Ovary (tissue), 3 donors: Measurements from ENCODE around the gene AOPEP.

Experiments
- EP300 ChIP-seq: sonication (generic); formaldehyde crosslinking; IDR thresholded peaks from one replicate; pipeline ENCODE4 v1.6.1; 2017; ENCODE audit warnings: antibody characterized with exemption
- TF ChIP-seq, protein P1 (sequence below), 3 donors: fragments of 450-650 bp in 2 of 3; fragments of 200-600 bp in 1 of 3; IDR thresholded peaks; one replicate each; pipeline versions ENCODE4 v1.5.1 to v1.8.0; 2016 to 2022; ENCODE audit warnings: antibody characterized with exemption in 3 of 3, mild to moderate bottlenecking in 1 of 3
- donor health status: DM: no; HTN: no; CAD: no.

DNA sequence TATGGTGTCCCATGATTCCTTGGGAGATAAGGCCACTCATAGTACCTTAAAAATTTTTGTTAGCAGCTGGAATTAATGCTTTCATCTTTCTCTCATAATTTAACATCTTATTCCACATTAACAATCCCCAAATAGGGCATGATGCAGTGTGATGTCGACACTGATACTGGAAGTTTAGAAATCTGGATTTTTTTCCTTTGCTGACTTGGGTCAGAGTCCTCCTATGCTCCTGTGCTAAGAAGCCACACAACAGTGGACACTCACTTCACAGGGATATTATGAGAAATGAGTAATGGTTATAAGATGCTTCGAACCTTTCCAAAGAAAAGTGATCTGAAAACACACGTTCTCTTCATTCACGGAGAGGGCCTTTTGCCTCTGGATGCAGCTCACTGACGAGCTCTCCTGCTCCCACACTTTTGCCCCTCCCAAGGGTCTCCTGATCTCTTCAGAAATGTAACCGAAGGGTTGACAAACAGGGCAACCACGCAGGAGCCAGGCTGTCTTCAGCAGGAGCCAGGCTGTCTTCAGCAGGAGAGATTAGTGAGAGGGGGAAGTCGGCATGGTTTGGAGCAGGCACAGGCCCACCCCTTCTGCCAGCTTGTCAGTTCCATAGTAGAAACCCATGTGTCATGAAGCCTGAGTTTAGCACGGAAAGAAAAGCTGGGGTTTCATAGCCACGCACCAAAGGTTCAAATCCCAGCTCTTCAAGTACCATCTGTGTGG lies 247.8 kb downstream of the AOPEP start:
- TF ChIP-seq, protein P1, sequence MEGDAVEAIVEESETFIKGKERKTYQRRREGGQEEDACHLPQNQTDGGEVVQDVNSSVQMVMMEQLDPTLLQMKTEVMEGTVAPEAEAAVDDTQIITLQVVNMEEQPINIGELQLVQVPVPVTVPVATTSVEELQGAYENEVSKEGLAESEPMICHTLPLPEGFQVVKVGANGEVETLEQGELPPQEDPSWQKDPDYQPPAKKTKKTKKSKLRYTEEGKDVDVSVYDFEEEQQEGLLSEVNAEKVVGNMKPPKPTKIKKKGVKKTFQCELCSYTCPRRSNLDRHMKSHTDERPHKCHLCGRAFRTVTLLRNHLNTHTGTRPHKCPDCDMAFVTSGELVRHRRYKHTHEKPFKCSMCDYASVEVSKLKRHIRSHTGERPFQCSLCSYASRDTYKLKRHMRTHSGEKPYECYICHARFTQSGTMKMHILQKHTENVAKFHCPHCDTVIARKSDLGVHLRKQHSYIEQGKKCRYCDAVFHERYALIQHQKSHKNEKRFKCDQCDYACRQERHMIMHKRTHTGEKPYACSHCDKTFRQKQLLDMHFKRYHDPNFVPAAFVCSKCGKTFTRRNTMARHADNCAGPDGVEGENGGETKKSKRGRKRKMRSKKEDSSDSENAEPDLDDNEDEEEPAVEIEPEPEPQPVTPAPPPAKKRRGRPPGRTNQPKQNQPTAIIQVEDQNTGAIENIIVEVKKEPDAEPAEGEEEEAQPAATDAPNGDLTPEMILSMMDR (IDR thresholded peaks at IDR 0.05): no peak
- no peak for TF ChIP-seq EP300
